RWPE1 (cell line): ENCODE measurements around the gene CDC42SE2.

Experiments used
- CTCF ChIA-PET: fragments of 350-600 bp; sonication (Branson Sonifier 250); formaldehyde crosslinking; extraction: SDS; loops from one replicate; lab custom pipeline; 2021; lab: Yijun Ruan, JAX
- POLR2A ChIA-PET: fragments of 400-600 bp; formaldehyde crosslinking; extraction: SDS; loops from one replicate; lab custom pipeline; 2020; ENCODE audit warnings: antibody characterized with exemption; ENCODE audit not compliant: low non-redundant PET; lab: Yijun Ruan, JAX
- DNase-seq: peaks from one replicate; pipeline ENCODE4 v3.0.0; 2012; ENCODE audit warnings: low spot score
- H3K27ac ChIP-seq: fragments of 450-650 bp; 2 replicates; pipeline ENCODE4 v1.5.1; 2017
- TF ChIP-seq, protein P1 (sequence below): fragments of 450-650 bp; conservative IDR thresholded peaks from 2 replicates; pipeline ENCODE4 v1.5.1; 2017; ENCODE audit warnings: low read depth, mild to moderate bottlenecking

The CDC42SE2 gene, protein sequence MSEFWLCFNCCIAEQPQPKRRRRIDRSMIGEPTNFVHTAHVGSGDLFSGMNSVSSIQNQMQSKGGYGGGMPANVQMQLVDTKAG

DNA sequence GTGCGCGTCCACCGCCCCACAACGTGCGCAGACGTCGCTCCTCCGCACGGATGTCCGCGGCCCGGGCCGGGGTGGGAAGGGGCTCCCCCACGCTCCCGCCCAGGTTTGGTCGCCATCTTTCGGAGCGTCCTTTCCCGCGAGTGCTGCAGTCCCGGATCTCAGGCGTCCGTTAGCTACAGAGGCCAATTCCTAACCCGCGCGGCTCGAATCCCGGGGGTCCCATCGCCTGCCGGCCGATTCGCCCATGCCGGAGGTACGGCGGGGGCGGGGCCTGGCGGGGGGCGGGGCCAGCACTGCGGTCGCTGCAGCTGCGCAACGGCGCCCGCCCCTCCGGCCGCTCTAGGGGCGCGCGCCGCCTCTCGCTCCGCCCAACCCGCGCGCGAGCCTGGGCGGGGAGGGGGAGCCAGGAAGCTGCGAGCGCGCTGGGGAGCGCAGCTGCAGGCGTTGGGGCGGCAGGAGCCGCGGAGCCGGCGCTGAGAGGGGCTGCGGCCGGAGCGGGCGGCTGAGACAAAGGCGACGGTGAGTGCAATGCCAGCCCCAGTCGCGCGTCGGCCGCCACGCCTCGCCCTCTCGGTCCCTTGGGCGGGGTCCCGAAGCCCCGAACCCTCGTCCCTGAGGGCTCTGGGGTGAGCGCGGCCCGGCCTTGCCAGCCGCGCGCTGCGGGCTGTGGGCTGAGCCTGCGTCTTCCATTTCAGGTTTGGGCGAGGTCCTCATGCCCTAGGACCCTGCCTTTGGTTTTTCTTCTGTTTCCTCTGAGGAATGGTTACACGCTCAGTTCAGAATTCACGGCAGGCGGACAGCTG is at the start of gene CDC42SE2:
Gene CDC42SE2 (plus strand): TSS at position 406 of the 803 bp plus-strand sequence. CDS start 95,441 bp downstream, outside the sequence.
- peak within 1 kb of the TSS; percentile 90 for H3K27ac ChIP-seq
- TF ChIP-seq, protein P1, sequence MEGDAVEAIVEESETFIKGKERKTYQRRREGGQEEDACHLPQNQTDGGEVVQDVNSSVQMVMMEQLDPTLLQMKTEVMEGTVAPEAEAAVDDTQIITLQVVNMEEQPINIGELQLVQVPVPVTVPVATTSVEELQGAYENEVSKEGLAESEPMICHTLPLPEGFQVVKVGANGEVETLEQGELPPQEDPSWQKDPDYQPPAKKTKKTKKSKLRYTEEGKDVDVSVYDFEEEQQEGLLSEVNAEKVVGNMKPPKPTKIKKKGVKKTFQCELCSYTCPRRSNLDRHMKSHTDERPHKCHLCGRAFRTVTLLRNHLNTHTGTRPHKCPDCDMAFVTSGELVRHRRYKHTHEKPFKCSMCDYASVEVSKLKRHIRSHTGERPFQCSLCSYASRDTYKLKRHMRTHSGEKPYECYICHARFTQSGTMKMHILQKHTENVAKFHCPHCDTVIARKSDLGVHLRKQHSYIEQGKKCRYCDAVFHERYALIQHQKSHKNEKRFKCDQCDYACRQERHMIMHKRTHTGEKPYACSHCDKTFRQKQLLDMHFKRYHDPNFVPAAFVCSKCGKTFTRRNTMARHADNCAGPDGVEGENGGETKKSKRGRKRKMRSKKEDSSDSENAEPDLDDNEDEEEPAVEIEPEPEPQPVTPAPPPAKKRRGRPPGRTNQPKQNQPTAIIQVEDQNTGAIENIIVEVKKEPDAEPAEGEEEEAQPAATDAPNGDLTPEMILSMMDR, result no peak
- peak; percentile 90 for DNase-seq
- ChIA-PET CTCF (interaction anchor here (0.6 to 1.1 kb wide), 3 partner anchors 27 to 118 kb away, joined by 3 read pairs; no protein-coding TSS in a partner anchor), POLR2A (interaction anchor here (0.6 to 2.4 kb wide), 5 partner anchors 49 to 118 kb away, joined by 3 to 6 read pairs (median 4); no protein-coding TSS in a partner anchor)

DNA sequence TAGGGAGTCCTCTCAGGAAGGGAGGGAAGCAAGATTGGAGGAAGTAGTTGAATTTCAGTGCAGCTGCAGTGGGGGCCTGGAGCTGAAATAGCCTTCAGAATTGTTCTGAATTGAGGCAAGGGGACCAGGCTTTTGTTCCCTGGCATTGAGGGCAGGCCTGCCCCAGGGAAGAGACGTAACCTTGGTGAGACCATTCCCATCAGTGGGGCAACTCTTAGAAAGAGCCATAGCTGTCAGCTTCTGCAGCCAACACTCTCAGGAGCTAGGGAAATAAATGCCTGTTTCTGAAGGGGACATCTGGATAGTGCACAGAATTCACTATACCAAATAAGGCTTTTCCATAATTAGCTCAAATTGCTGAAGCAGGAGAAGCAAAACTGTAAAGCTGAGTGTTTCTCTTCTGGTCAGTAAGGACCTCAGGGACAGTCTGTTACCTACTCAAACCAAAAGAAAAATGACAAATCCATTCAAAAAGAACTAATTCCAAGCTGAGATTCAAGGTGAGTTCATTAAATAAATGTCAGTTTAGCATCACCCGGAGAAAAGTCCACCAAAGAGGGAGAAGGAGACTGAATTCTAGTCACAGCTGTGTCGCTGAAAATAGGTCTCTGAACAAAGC is 49.1 kb upstream of the CDC42SE2 start:
- H3K27ac ChIP-seq, result no peak overlapping the region
- TF ChIP-seq, protein P1, result no peak
- no peak for DNase-seq
- ChIA-PET CTCF (no interaction called here), POLR2A (no interaction called here)

- TF ChIP-seq, protein P1, result no peak
- no peak overlapping the region for H3K27ac ChIP-seq
- DNase-seq, result no peak
- POLR2A ChIA-PET, result no interaction called here
- CTCF ChIA-PET, result no interaction called here
Measured at GRCh38 chr5:131217791-131218190, 46.1 kb upstream of the CDC42SE2 start.

DNA sequence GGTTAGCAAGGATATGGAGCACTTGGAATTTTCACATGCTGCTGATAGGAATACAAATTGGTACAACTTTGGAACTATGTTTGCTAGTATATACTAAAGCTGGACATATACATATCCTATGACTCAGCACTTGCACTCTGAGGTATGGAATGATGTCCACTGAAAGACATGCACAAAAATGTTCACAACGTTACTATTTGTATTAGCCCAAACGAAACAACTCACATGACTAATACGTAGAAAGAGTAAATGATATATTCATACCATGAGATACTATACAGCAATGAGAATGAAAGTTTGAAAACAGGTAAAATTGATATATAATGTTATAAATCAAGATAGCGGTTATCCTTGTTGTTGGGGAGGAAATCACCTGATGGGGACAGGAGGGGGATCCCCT is 45.5 kb upstream of the CDC42SE2 start:
- H3K27ac ChIP-seq, result no peak overlapping the region
- DNase-seq, result peak; percentile 44
- POLR2A ChIA-PET, result no interaction called here
- CTCF ChIA-PET, result no interaction called here
- TF ChIP-seq, protein P1, result no peak

- TF ChIP-seq, protein P1, result no peak
- DNase-seq, result no peak
- CTCF ChIA-PET, result no interaction called here
- no peak overlapping the region for H3K27ac ChIP-seq
- POLR2A ChIA-PET, result no interaction called here
Measured at GRCh38 chr5:131220566-131220965, 43.3 kb upstream of the CDC42SE2 start.

- ChIA-PET CTCF (interaction anchor here (0.6 kb wide), 3 partner anchors 45 to 236 kb away, joined by 3 to 5 read pairs (median 4); no protein-coding TSS in a partner anchor), POLR2A (no interaction called here)
- TF ChIP-seq, protein P1, result no peak
- DNase-seq, result no peak
- H3K27ac ChIP-seq, result no peak overlapping the region
Measured at GRCh38 chr5:131221008-131221703, 42.7 kb upstream of the CDC42SE2 start.
